Measurements from ENCODE around the gene FOXRED2.
A peak's percentile ranks its signal among the peaks of the same experiment; 100 is the strongest.

The FOXRED2 gene

GRCh38 chr22:36505998-36506635, 723 bp downstream of the FOXRED2 start:
- no peak for ATAC-seq (ENCODE audit: low read depth)
- Mint-ChIP-seq H3K27ac (no peak overlapping the region), H3K4me1 (peaks cover 4% of the 10 kb centered on the region), H3K9me3 (no peaks in the 10 kb centered on the region), H3K4me3 (peak overlapping the region; percentile 29), H3K27me3 (no peaks in the 10 kb centered on the region), H3K36me3 (peaks cover 3% of the 10 kb centered on the region)
- no peak for DNase-seq (ENCODE audit: low spot score in 2 of 2)

GRCh38 chr22:36497910-36498665, 8.8 kb downstream of the FOXRED2 start:
- DNase-seq (ENCODE audit: low spot score in 2 of 2) (no peak), ATAC-seq (ENCODE audit: low read depth) (no peak)
- H3K9me3 Mint-ChIP-seq: no peaks in the 10 kb centered on the region

GRCh38 chr22:36493690-36494110, 13.1 kb downstream of the FOXRED2 start:
- no peaks in the 10 kb centered on the region for H3K9me3 Mint-ChIP-seq

More at GRCh38 chr22:36497910-36498665, 8.8 kb downstream of the FOXRED2 start:
- Mint-ChIP-seq H3K27me3 (no peaks in the 10 kb centered on the region), H3K27ac (no peak overlapping the region), H3K4me1 (peaks cover 8% of the 10 kb centered on the region), H3K4me3 (no peak overlapping the region), H3K36me3 (no peaks in the 10 kb centered on the region)

GRCh38 chr22:36492109-36492508, 14.7 kb downstream of the FOXRED2 start:
- peak overlapping the region; percentile 78 for H3K27ac Mint-ChIP-seq
- H3K27me3 Mint-ChIP-seq: no peaks in the 10 kb centered on the region
- H3K4me3 Mint-ChIP-seq: peak overlapping the region; percentile 12
- no peaks in the 10 kb centered on the region for H3K36me3 Mint-ChIP-seq
- no peaks in the 10 kb centered on the region for H3K9me3 Mint-ChIP-seq
- ATAC-seq (ENCODE audit: low read depth): no peak
- DNase-seq (ENCODE audit: low spot score in 2 of 2): no peak
- H3K4me1 Mint-ChIP-seq: peaks cover 12% of the 10 kb centered on the region

More at GRCh38 chr22:36493690-36494110, 13.1 kb downstream of the FOXRED2 start:
- peak; percentile 54 to 72 for DNase-seq (ENCODE audit: low spot score in 2 of 2)
- Mint-ChIP-seq H3K27ac (peak overlapping the region; percentile 81), H3K27me3 (no peaks in the 10 kb centered on the region), H3K4me1 (peaks cover 12% of the 10 kb centered on the region), H3K4me3 (peak overlapping the region; percentile 71), H3K36me3 (no peaks in the 10 kb centered on the region)
- ATAC-seq (ENCODE audit: low read depth): peak; percentile 88

- ATAC-seq (ENCODE audit: low read depth) (no peak), DNase-seq (ENCODE audit: low spot score in 2 of 2) (no peak)
- Mint-ChIP-seq H3K27me3 (no peaks in the 10 kb centered on the region), H3K4me1 (peaks cover 15% of the 10 kb centered on the region), H3K36me3 (no peaks in the 10 kb centered on the region), H3K27ac (no peak overlapping the region), H3K9me3 (no peaks in the 10 kb centered on the region), H3K4me3 (no peak overlapping the region)
These were observed 15.7 kb downstream of the FOXRED2 start for GRCh38 chr22:36491155-36491554.

GRCh38 chr22:36486619-36487384, 20.0 kb downstream of the FOXRED2 start:
- H3K4me3 Mint-ChIP-seq: no peak overlapping the region
- DNase-seq (ENCODE audit: low spot score in 2 of 2): peak; percentile 62 to 65

GRCh38 chr22:36481393-36482168, 25.3 kb downstream of the FOXRED2 start, which contains the start of gene TXN2:
Gene TXN2 (minus strand): TSS chr22:36481640. CDS start chr22:36480837, 803 bp downstream.
- Mint-ChIP-seq H3K4me3 (peak within 1 kb of the TSS; percentile 95), H3K36me3 (peaks cover 6% of the 10 kb centered on the region), H3K27me3 (no peaks in the 10 kb centered on the region), H3K9me3 (no peaks in the 10 kb centered on the region), H3K27ac (peak within 1 kb of the TSS; percentile 97), H3K4me1 (peaks cover 19% of the 10 kb centered on the region)
- ATAC-seq (ENCODE audit: low read depth): peak; percentile 84
- DNase-seq (ENCODE audit: low spot score in 2 of 2): peak; percentile 95 to 97

More at GRCh38 chr22:36486619-36487384, 20.0 kb downstream of the FOXRED2 start:
- Mint-ChIP-seq H3K27me3 (no peaks in the 10 kb centered on the region), H3K4me1 (peaks cover 10% of the 10 kb centered on the region), H3K9me3 (no peaks in the 10 kb centered on the region), H3K27ac (no peak overlapping the region), H3K36me3 (no peaks in the 10 kb centered on the region)
- no peak for ATAC-seq (ENCODE audit: low read depth)

GRCh38 chr22:36480941-36481392, 25.9 kb downstream of the FOXRED2 start:
- ATAC-seq (ENCODE audit: low read depth): no peak
- DNase-seq (ENCODE audit: low spot score in 2 of 2): no peak
- H3K4me1 Mint-ChIP-seq: peaks cover 18% of the 10 kb centered on the region
- H3K9me3 Mint-ChIP-seq: no peaks in the 10 kb centered on the region
- H3K27me3 Mint-ChIP-seq: no peaks in the 10 kb centered on the region
- H3K27ac Mint-ChIP-seq: peak overlapping the region; percentile 97
- H3K36me3 Mint-ChIP-seq: peaks cover 10% of the 10 kb centered on the region
- peak overlapping the region; percentile 95 for H3K4me3 Mint-ChIP-seq

- Mint-ChIP-seq H3K27ac (no peak overlapping the region), H3K4me1 (peaks cover 18% of the 10 kb centered on the region), H3K27me3 (no peaks in the 10 kb centered on the region), H3K9me3 (no peaks in the 10 kb centered on the region), H3K4me3 (no peak overlapping the region), H3K36me3 (peaks cover 15% of the 10 kb centered on the region)
- ATAC-seq (ENCODE audit: low read depth) (no peak), DNase-seq (ENCODE audit: low spot score in 2 of 2) (no peak)
These were observed 27.9 kb downstream of the FOXRED2 start for GRCh38 chr22:36478966-36479365.

- no peaks in the 10 kb centered on the region for H3K9me3 Mint-ChIP-seq
- peaks cover 5% of the 10 kb centered on the region for H3K4me1 Mint-ChIP-seq
- H3K36me3 Mint-ChIP-seq: peaks cover 26% of the 10 kb centered on the region
- ATAC-seq (ENCODE audit: low read depth) (no peak), DNase-seq (ENCODE audit: low spot score in 2 of 2) (no peak)
- H3K27ac Mint-ChIP-seq: no peak overlapping the region
- no peaks in the 10 kb centered on the region for H3K27me3 Mint-ChIP-seq
- no peak overlapping the region for H3K4me3 Mint-ChIP-seq
These were observed 31.5 kb downstream of the FOXRED2 start for GRCh38 chr22:36475341-36475740.

GRCh38 chr22:36472689-36473088, 34.2 kb downstream of the FOXRED2 start:
- DNase-seq (ENCODE audit: low spot score in 2 of 2) (no peak), ATAC-seq (ENCODE audit: low read depth) (no peak)
- no peaks in the 10 kb centered on the region for H3K27me3 Mint-ChIP-seq
- peaks cover 8% of the 10 kb centered on the region for H3K4me1 Mint-ChIP-seq
- H3K36me3 Mint-ChIP-seq: peaks cover 26% of the 10 kb centered on the region
- H3K27ac Mint-ChIP-seq: peak overlapping the region; percentile 3
- no peaks in the 10 kb centered on the region for H3K9me3 Mint-ChIP-seq
- H3K4me3 Mint-ChIP-seq: no peak overlapping the region

- no peak overlapping the region for H3K27ac Mint-ChIP-seq
- DNase-seq (ENCODE audit: low spot score in 2 of 2): no peak
- H3K36me3 Mint-ChIP-seq: peaks cover 21% of the 10 kb centered on the region
- no peaks in the 10 kb centered on the region for H3K9me3 Mint-ChIP-seq
- peaks cover 11% of the 10 kb centered on the region for H3K4me1 Mint-ChIP-seq
- H3K27me3 Mint-ChIP-seq: no peaks in the 10 kb centered on the region
- H3K4me3 Mint-ChIP-seq: no peak overlapping the region
- no peak for ATAC-seq (ENCODE audit: low read depth)
These were observed 35.5 kb downstream of the FOXRED2 start for GRCh38 chr22:36471341-36471821.

GRCh38 chr22:36470994-36471331, 35.9 kb downstream of the FOXRED2 start:
- ATAC-seq (ENCODE audit: low read depth): no peak
- peaks cover 19% of the 10 kb centered on the region for H3K36me3 Mint-ChIP-seq
- H3K9me3 Mint-ChIP-seq: no peaks in the 10 kb centered on the region
- H3K27ac Mint-ChIP-seq: no peak overlapping the region
- no peak for DNase-seq (ENCODE audit: low spot score in 2 of 2)
- H3K4me3 Mint-ChIP-seq: no peak overlapping the region
- no peaks in the 10 kb centered on the region for H3K27me3 Mint-ChIP-seq
- H3K4me1 Mint-ChIP-seq: peaks cover 11% of the 10 kb centered on the region
